CD4-positive, alpha-beta T cell treated with Interleukin-4 for 4 hours (primary cell): ENCODE measurements around the gene DRD2.
"Not testable (repeated sequence)": the region's sequence is repeated elsewhere in the genome, so short reads cannot be mapped to it uniquely, and the experiment has no call there.

ENCODE experiments used
- DNase-seq: peaks from one replicate; pipeline ENCODE4 v3.0.0-alpha.2; 2020

DRD2 gene

DNA sequence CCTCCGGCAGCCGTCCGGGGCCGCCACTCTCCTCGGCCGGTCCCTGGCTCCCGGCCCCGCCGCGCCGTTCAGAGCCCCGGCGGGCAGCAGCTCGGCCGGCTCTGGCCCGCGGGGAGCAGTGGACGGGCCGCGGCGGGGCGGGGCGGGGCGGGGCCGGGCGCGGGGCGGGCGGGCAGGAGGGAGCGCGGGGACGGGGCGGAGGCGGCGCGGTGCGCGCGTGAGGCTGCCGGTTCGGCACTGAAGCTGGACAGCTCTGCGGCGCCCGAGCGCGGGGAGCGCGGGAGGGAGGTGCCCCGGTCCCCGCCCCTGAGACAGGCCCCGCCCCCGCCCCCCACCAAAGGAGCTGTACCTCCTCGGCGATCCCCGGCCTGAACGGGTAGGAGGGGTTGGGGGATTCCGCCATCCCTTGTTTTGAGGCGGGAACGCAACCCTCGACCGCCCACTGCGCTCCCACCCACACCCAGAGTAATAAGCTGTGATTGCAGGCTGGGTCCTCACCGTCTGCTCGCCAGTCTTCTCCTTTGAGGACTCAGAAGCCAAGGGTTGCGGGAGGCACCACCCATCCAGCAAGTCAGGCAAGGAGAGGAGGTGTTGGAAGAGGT lies at the start of gene DRD2:
TSS of gene DRD2 (minus strand) at position 239 of the 602 bp plus-strand sequence. CDS start 50,747 bp downstream, outside the sequence.
- DNase-seq = no peak

GRCh38 chr11:113523906-113524305 lies 48.7 kb upstream of the DRD2 start:
- not testable (repeated sequence) for DNase-seq

GRCh38 chr11:113521737-113522517 lies 46.7 kb upstream of the DRD2 start:
- no peak for DNase-seq

- DNase-seq = no peak
Observed at GRCh38 chr11:113519989-113520613, 44.9 kb upstream of the DRD2 start.

DNA sequence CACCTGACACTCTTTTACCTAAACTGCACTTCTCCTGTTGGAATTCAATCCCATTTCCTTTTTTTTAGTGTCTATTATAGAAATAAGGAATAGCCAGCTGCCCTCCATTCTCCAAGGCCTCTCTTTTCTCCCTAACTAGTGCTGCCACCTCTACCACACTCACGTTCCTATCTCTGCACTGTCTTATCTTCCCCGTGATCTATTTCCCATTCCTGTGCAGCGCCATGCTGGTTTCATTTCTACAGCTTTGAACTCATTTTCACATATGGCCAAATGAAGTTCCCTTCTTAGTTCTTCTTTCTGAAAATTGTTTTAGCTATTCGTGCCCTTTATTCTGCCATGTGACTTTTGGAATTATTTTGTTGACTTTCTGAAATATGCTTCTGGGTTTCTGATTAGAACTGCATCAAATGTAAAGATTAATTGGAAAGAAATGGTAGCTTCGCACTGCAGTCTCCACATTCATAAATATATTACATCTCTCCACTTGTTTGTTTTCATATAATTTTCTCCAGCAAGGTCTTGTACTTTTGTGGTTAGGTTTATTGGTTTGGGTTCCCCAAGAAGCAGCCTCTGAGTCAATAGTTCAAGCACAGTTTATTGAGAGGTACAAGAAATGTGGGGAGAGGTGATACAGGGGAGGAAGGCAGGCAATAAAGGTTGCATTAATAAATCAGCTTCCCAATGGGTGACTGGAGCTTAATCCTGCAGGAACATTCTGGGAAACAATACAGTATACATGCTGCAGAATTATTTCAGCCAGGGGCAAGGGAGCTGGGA lies 43.7 kb upstream of the DRD2 start:
- no peak for DNase-seq

GRCh38 chr11:113517361-113517760 lies 42.2 kb upstream of the DRD2 start:
- DNase-seq = no peak

DNA sequence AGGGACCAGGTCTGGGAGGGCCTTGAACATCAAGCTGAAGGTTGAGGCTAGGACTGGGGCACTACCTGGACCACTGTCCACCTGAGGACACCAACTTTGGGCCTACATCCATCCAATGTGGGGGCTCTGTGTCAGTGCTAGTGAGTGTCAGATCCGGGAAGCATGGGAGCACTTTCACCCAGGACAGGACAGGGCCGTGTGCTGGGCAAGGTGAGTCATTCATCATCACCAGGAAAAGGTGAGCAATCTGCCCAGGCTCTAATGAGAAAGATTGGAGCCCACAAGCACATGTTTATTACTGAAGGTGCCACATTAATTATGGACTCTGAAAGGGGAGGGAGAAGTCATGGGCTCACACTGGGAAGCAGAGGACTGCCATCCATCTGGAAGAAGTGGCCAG lies 39.7 kb upstream of the DRD2 start:
- DNase-seq = no peak

GRCh38 chr11:113507341-113507740 lies 32.1 kb upstream of the DRD2 start:
- DNase-seq = no peak

DNA sequence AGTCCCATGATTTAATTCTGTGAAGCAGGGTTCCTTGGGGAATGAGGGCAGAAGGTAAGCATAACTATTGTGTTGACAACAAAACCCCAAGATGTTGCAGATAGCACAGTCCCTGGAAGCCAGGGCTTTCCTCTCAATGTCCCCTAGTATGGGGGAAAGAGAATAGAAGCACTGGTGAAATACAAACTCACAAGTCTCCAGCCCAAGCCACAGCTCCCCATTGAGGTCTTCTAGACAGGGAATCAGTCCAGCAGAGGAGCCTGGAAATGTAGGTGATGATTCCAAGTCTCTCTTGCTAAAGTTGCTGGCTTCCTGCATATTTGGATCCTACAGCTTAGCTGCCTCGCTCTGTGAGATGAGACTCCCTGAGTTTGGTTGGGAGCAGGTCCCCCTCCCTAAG lies 31.7 kb upstream of the DRD2 start:
- no peak for DNase-seq

DNA sequence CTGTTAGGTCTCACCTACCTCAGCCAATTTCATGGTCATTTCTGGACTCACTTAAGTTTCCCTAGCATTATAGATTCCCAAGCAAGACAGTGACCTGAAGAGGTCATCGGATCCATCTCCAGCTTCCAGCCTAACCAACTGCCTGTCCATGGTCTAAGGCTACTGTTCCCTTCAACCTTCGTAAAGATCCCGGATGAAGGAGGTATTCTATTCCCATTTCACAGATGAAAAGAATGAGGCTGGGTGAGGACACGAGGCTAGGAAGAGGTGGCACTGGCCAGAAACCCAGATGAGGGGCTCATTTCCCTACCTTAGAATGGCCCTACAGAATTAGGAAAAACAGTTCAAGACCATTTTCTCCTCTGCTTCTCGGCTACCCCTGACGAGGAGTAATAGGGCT lies 31.3 kb upstream of the DRD2 start:
- DNase-seq = no peak

DNA sequence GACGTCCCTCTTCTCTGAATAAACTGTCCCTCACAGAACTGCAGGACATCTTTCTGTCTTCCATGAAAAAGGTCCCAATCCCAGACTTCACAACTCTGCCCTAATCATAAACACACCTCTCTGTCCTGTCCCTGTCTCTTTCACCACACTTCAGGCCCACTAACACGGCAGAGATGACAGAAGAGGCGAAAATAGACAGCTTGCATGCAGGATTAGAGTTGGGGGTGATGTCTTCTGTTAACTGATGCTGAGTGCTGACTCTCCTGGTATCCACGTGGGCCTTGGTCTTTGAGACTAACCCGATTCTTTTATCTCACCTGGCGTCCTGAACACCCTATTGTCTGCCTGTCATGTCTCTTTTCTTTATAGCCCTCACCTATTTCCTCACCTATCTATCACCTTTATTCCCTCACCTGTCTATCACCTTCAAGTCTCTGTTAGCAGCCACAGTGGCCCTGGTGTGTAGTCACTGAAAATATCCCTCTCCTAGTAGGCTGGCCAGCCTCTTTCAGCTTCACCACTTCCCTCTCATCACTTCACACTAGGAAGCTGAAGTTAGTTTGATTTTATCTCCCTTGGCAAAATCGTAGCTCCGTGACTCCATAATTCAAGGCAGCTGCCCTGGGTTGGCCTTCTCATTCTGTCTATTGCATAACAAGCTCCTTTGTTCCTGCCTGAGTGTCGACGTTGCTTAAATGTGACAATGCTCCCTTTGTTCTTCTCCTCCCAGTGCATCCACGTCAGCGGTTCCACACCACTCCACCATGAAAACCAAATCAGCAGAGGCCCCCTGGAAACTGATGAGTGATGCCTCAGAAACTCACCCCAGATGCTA lies 30.6 kb upstream of the DRD2 start:
- no peak for DNase-seq

DNA sequence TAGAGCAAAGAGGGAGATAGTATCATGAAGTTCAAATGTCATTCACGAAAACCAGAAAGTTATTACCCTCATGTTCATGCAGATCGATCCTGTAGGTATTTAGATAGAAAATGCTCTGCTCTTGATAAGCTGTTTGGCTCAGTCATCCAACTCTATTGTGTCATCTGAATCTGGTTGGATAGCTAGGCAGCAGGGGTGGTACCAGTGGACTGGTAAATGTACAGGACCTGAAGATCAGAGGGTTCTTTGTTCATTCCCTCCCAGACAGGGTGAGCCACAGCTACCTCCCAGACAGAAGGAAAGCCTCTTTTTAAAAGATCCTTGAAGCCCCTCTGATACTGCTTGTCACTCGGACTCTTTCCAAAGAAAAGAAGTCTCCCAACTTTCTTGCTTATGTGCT lies 29.8 kb upstream of the DRD2 start:
- no peak for DNase-seq

DNA sequence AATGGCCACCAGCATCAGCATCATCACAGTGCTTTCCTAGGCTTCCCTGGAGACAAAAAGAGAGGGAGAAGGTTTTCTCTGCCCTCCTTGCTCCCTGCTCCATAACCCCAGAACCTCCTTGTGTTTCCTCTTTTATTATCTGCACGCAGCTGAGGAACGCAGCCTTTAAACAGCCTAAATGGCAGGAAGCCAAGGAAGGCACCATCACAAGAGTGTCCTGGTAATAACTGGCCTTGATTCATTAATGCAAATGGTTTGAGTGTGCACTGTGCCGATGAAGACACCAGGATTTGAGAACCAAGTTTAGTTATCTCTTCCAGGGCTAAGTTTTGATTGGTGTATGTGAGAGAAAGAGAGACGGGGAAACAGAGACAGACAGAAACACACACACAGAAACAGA lies 29.4 kb upstream of the DRD2 start:
- DNase-seq = no peak

GRCh38 chr11:113504071-113504470 lies 28.9 kb upstream of the DRD2 start:
- DNase-seq = no peak

GRCh38 chr11:113497066-113497910 lies 22.1 kb upstream of the DRD2 start:
- no peak for DNase-seq

- DNase-seq = no peak
Observed at GRCh38 chr11:113496026-113496651, 20.9 kb upstream of the DRD2 start.

DNA sequence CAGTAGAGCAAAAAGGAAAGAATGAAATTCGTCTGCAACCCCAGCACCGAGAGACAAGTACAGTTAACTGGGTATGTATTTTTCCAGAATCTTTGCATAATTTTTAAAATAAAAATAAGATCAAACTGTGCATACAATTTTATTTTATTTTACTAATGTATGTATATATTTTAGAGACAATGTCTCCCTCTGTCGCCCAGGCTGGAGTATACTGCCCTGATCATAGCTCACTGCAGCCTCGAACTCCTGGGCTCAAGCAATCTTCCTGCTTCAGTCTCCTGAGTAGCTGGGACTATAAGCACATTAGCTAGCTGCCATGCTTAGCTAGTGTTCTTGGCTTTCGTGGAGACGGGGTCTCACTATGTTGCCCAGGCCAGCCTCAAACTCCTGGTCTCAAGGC lies 18.8 kb upstream of the DRD2 start:
- DNase-seq = no peak

DNA sequence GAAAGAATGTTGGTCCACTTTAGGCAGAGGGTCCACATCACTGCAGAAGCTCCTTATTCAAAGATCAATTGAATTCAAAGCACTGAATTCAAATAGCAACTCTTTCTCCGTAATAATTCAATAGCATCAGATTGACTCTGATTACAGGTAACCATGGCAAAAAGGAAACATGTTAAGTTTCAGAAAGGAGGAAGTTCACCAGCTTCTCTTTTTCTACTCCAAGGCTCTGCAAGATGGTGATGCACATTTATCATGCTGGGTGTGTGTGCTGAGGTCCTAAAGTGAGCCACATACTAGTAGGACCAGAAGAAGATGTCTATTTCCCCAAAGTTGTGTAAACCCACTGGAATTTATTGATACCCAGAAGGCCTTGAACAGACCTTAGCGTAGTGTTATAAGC lies 18.0 kb upstream of the DRD2 start:
- DNase-seq = no peak

- no peak for DNase-seq
Observed at GRCh38 chr11:113488931-113489351, 13.7 kb upstream of the DRD2 start.

DNA sequence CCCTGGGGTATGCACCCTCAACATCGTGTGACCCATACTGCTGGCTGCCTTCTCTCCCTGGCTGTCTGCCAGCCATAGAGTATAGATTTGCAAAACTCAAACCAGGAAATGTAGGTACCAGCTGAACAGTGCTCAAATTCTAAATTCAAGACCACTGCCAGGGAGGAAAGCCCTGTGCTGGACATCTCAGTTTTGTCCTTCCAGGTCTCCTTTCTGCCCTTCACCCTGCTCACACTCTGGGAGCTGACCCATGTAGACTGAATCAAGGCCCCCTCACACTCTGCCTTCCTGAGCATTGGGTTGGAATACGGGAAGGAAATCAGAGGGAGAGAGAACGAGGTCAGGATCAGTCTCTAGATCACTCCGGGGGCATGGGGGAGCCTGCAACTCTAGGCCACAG lies 12.4 kb upstream of the DRD2 start:
- DNase-seq = no peak

DNA sequence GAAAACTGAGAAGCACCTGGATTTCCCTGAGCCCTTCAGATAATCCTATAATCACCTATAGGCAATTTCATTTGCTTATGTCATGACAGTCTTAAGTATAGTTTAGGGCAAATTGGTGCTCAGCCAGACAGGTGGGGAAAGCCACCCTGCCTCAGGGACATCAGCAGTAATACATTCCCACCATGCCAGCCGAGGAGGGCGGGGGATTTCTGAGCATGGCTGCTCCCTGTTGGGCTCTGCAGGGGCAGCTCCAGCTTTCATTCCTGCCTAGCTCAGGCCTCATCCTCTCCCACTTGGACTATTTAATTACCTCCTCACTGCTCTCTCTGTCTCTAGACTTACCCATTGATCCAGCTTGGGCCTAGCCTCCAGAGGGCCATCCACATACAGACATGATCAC lies 9.0 kb upstream of the DRD2 start:
- no peak for DNase-seq
